ENCODE measurements around the gene COPA.

COPA gene

DNA sequence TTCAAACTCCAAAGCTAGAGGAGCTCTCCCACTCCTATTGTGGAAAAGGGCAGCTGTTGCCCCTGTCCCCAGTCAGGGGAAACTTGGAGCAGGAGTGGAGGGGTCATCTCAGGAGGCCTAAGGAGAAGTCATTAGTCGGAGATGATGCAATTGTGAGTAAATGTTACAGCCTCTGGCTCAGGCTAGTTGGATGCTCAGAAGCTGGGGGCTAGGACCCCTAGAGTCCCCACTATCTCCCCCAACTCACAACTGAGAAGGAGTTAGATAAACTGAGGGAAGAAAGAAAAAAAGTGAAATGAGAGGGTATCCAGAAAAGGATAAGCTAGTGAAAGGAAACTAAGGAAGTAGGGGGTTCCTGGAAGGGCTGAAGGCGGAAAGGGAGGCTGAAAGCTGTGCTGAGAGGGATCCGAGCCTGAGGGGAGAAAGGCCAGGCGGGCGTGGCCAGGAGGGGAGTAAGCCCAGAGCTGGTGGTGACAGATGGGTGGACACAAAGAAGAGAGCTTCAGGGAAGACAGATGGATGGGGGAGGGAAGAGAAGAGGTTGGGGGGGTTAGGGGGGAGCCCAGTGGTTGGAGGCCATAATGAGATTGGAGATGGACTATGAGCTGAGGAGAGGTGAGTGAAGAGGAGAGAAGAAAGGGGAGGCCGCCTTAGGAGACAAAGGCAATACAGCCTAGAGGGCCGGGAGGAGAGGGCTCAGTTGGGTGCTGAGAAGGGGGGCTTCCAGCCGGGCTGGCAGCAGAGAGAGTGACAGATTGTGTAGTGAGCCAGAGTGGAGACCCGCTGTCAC lies 19.3 kb upstream of the COPA start:
- no peak for DNase-seq (ENCODE audit: low read depth)

DNA sequence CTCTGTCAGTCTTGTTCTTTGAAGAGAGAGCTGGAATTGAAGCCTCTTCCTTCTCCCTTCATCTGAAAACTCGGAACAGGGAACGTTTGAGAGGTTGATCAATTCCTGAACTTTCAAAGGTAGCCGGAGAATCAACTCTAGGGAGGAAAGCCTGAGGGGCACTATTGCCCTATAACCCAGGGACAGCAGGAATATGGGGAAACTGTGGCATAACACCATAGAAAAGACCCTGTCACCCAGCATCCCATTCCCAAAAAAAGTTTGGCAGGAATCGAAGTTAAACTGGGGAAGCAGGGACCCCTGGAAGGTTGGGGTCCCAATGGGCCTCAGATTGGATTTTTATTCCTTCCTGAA lies 18.7 kb upstream of the COPA start:
- no peak for DNase-seq (ENCODE audit: low read depth)

DNA sequence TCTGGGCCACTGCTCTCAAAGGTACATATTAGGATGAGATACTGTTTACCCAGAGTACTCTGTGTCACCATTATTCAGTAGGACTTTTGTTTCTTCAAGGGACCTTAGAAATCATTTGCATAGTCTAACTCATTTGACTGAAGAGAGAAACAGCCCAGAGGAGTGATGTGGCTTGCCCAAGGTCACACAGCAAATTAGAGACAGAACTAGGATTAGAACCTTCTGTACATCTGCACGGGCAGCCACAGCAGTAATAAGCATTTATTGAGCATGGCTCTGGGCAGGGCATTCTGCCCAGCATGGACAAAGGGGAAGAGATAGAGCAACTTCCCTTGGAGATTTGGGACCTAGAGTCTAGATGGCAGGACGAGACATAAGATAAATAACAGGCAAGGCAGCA lies 18.1 kb upstream of the COPA start:
- no peak for DNase-seq (ENCODE audit: low read depth)

DNA sequence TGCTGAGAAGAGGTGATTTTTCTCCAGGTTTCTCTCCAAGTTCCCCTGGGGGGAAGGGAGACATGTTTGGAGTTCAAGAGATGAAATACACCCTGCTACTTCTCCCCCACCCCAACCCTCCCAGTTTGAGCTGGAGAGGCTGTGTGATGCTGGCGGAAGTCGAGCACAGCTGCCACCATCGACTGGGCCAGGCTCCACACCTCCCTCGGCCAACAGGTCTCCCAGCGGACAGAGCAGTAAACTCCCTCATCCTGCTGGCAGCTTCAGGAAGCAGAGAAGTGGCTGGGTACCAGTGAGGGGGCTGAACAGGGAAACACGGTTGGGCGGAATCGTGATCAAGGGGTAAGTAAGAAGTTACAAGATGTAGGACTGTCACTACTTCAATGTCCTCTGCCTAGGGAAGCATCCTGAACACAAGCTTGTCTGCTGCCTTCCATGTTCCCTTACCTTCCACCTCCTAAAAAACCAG lies 17.2 kb upstream of the COPA start:
- DNase-seq (ENCODE audit: low read depth), result no peak

DNA sequence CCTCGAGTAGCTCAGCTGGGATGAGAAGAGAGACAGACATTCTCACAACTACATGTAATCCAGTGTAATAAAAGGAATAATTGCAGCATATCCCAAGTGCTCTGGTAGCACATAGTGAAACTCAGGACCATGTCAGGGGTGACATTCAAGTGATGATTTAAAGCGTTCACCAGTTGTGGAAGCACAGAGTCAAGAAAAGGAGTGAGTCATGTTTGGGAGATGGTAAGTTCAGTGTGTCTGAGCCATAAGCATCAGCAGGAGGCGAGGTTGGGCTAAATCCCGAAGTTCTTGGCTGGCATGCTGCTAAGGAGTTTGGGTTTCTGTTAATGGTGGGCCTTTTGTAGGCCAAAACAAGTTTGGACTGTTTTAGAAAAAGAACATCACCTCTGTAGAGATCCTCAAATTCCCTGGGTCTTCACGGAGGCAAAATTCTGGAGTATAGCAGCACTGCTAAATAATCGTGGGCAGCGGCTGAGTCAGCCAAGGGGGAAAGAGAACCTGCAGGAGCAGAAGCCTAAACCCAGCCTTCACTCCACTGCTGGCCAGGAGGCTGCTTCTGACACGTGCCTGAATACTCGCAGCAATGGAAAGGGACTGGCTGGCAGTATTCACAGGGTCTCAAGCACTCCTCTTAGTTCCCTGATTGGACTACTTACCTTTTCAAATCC lies 16.6 kb upstream of the COPA start:
- DNase-seq (ENCODE audit: low read depth), result no peak

DNA sequence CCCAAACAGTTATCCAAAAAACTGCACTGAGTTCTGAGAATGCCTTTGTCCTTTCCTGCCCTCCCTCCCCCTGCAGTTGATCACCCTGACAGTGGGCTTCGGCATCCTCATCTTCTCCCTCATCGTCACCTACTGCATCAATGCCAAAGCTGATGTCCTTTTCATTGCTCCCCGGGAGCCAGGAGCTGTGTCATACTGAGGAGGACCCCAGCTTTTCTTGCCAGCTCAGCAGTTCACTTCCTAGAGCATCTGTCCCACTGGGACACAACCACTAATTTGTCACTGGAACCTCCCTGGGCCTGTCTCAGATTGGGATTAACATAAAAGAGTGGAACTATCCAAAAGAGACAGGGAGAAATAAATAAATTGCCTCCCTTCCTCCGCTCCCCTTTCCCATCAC lies 15.0 kb upstream of the COPA start:
- no peak for DNase-seq (ENCODE audit: low read depth)

DNA sequence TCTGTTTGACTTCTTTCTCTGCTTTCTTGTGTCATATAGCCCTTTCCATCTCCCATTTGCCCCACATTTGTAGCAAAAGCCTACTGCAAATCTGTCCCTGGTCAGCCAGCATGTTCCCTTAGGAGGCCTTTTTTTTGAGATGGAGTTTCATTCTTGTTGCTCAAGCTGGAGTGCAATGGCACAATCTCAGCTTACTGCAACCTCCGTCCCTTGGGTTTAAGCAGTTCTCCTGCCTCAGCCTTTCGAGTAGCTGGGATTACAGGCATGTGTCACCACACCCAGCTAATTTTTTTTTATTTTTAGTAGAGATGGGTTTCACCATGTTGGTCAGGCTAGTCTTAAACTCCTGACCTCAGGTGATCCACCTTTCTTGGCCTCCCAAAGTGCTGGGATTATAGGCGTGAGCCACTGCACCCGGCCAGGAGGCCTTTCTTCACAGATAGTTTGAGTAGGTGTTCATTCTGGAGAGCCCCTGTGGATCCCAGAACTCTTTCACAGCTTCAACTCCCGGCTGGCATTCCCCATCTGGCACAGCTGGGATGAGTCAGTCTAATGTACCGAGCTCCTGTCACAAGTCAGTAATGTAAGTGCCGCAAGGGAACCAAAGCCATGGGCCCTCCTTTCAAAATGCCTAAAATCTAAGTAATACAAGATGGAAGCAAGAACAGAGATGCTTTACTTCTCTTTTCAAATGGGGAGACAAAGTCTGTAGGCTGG lies 14.4 kb upstream of the COPA start:
- no peak for DNase-seq (ENCODE audit: low read depth)

GRCh38 chr1:160354388-160354985 lies 11.4 kb upstream of the COPA start:
- no peak for DNase-seq (ENCODE audit: low read depth)

- DNase-seq (ENCODE audit: low read depth), result no peak
Measured at GRCh38 chr1:160353223-160353622, 10.2 kb upstream of the COPA start.

DNA sequence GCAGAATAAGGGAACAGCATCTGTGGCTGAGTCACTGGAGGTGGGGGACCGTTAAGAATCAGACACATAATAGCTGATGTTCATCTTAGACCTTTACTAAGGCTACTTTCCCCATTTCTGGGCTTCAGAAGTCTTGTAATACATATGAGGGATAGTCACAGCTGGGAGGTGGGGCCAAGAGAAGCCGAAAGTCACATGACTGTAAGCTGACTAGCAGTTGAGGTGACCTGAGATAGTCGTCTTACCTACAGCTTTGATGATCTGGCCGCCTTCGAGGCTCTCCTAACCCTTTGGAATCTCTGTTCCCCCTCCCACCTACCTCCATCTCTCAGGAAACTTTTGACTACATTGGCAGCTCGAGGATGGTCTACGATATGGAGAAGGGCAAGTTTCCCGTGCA lies 9.5 kb upstream of the COPA start:
- DNase-seq (ENCODE audit: low read depth), result no peak

GRCh38 chr1:160351629-160352028 lies 8.6 kb upstream of the COPA start:
- DNase-seq (ENCODE audit: low read depth), result no peak

- DNase-seq (ENCODE audit: low read depth), result no peak
Measured at GRCh38 chr1:160346958-160347357, 3.9 kb upstream of the COPA start.

- no peak for DNase-seq (ENCODE audit: low read depth)
Measured at GRCh38 chr1:160346463-160346862, 3.4 kb upstream of the COPA start.

- no peak for DNase-seq (ENCODE audit: low read depth)
Measured at GRCh38 chr1:160344936-160345335, 1.9 kb upstream of the COPA start.

GRCh38 chr1:160344241-160344640 lies 1.2 kb upstream of the COPA start:
- no peak for DNase-seq (ENCODE audit: low read depth)

DNA sequence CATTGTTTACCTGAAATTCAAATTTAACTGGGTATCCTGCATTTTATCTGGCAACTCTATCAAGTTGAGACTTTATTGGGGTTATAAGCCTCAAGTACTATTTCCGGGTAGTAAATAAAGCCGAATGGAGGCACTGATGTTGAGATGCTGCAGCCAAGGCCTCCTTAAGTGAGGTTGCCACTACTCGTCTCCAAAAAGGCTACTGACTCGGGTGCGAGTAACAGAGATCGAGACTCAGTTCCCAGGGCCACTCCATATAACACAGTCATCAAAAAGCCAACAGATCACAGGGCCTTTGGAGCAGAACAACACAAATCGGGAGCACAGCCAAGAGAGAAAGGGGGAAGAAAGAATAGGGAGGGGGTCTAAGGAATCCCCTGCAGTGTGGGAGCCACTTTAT lies 524 bp downstream of the COPA start:
- no peak for DNase-seq (ENCODE audit: low read depth)

DNA sequence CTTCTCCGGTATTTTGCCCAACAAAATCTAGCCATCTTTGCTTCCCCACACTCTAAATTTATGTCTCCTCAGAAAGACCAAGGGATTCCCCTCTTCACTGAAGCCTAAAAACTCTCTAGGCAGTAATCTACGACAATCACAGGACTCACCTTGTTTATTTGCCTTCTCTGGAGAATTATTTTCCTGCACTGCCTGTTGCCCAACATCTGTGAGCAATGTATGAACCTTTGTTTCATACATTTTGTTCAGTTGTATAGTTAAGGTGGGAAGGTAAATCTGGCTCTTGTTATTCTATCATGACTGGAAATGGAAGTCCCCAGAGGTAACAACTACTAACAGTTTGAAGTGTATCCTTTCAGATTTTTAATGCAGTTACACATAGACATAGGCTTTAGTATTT lies 2.2 kb downstream of the COPA start:
- DNase-seq (ENCODE audit: low read depth), result no peak

- DNase-seq (ENCODE audit: low read depth), result no peak
Measured at GRCh38 chr1:160340146-160340545, 2.9 kb downstream of the COPA start.

- no peak for DNase-seq (ENCODE audit: low read depth)
Measured at GRCh38 chr1:160338580-160338979, 4.5 kb downstream of the COPA start.

- DNase-seq (ENCODE audit: low read depth), result no peak
Measured at GRCh38 chr1:160332516-160332915, 10.5 kb downstream of the COPA start.

DNA sequence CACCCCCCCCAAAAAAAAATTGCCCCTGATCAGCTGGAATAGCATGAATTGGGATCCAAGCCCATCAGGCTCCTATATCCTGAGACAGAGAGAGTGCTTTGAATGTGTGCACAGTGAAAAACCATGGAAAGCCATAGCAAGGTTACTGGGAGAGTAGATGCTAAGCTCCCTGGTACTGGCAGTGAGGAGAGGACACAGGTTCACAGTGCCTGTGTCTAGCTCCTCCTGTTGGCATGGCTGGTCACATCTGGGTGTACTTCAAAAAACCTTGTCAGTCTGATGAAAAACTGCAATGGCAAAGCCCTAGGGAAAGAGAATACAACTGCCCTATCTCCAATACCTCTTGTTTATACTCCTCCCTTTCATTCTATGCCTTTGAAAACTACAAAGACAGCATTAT lies 12.9 kb downstream of the COPA start:
- DNase-seq (ENCODE audit: low read depth), result no peak

GRCh38 chr1:160328184-160328583 lies 14.9 kb downstream of the COPA start:
- DNase-seq (ENCODE audit: low read depth), result no peak

DNA sequence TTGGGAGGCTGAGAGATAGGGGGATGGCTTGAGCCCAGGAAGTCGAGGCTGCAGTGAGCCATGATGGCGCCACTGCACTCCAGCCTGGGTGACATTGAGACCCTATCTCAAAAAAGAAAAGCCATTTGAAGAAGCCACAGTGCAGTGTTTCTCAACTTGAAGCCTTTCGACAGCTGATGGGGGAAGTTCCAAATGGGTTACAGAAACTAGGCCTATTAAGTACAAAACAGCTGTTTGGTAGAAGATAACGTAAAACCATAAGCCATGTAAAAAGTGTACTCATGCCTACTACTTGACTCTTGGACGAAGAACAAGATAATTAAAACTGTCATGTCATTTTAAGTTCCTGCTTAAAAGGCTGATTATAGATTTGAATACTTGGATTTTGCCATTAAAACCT lies 16.6 kb downstream of the COPA start:
- no peak for DNase-seq (ENCODE audit: low read depth)
